KMS-11 (cell line): ENCODE results near the gene ROR1.

Source experiments
- H2AFZ ChIP-seq: fragments of 200-600 bp; sonication (generic); 2 replicates; pipeline ENCODE4 v1.6.1; 2016; ENCODE audit warnings: antibody characterized with exemption, mixed run types, low read depth
- H3K27ac ChIP-seq: fragments of 200-600 bp; sonication (generic); 2 replicates; pipeline ENCODE4 v1.6.1; 2016; ENCODE audit warnings: mild to moderate bottlenecking, mixed run types
- H3K27me3 ChIP-seq: fragments of 200-600 bp; sonication (generic); 2 replicates; pipeline ENCODE4 v1.6.1; 2017; ENCODE audit warnings: mild to moderate bottlenecking, low read depth, mixed run types, moderate library complexity; ENCODE audit not compliant: insufficient read depth
- H3K36me3 ChIP-seq: fragments of 200-600 bp; sonication (generic); 2 replicates; pipeline ENCODE4 v1.6.1; 2017; ENCODE audit warnings: mild to moderate bottlenecking, mixed run types; ENCODE audit not compliant: insufficient read depth
- H3K4me1 ChIP-seq: fragments of 200-600 bp; sonication (generic); 2 replicates; pipeline ENCODE4 v1.6.1; 2016; ENCODE audit warnings: mild to moderate bottlenecking, low read depth, mixed run types; ENCODE audit not compliant: poor library complexity, severe bottlenecking
- H3K4me2 ChIP-seq: fragments of 200-600 bp; sonication (generic); 2 replicates; pipeline ENCODE4 v1.7.0; 2016; ENCODE audit warnings: mild to moderate bottlenecking, mixed run types
- H3K4me3 ChIP-seq: fragments of 200-600 bp; sonication (generic); IDR thresholded peaks from 2 replicates; pipeline ENCODE4 v1.6.1; 2017; ENCODE audit warnings: low read depth, low read length, mixed read lengths; ENCODE audit not compliant: insufficient read depth
- H3K79me2 ChIP-seq: fragments of 200-600 bp; sonication (generic); 2 replicates; pipeline ENCODE4 v1.6.1; 2016; ENCODE audit warnings: low read depth, mixed run types; ENCODE audit not compliant: insufficient read depth
- H3K9ac ChIP-seq: fragments of 200-600 bp; sonication (generic); 2 replicates; pipeline ENCODE4 v1.6.1; 2016; ENCODE audit warnings: mild to moderate bottlenecking, mixed run types
- H4K20me1 ChIP-seq: fragments of 200-600 bp; sonication (generic); 2 replicates; pipeline ENCODE4 v1.6.1; 2016; ENCODE audit warnings: mild to moderate bottlenecking, mixed run types; ENCODE audit not compliant: insufficient read depth
- TF ChIP-seq, protein P1 (sequence below): fragments of 200-600 bp; sonication (generic); conservative IDR thresholded peaks from 2 replicates; pipeline ENCODE4 v1.6.1; 2017; ENCODE audit warnings: low read depth, mild to moderate bottlenecking, antibody characterized with exemption, low read length, moderate library complexity, mixed read lengths

ROR1 gene

DNA sequence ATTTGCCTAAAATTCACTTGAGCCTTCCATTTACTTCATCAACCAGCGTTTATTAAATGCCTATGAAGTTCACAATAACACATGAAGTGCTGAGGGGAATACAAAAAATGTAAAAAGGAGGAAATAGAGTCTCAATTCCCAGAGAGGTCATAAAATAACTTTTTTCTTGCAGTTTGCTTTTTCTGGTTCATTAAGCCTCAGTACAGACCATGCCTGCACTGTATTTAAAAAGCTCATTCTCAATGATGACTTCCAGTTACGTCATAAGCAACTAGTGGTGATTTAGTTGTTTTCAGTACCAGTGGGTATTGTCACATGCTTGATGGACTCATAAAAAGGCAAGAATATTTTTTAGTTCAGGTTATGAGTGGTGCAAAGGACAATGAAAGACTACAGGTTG is 269.5 kb downstream of the ROR1 start:
- Histone ChIP-seq H3K9ac (no peak overlapping the region), H3K4me2 (no peak overlapping the region), H3K4me3 (no peak overlapping the region), H4K20me1 (no peaks in the 10 kb centered on the region), H3K79me2 (no peaks in the 10 kb centered on the region), H3K27me3 (no peaks in the 10 kb centered on the region), H3K4me1 (peaks cover 65% of the 10 kb centered on the region), H3K36me3 (no peaks in the 10 kb centered on the region), H2AFZ (no peak overlapping the region), H3K27ac (no peak overlapping the region)
- TF ChIP-seq, protein P1, sequence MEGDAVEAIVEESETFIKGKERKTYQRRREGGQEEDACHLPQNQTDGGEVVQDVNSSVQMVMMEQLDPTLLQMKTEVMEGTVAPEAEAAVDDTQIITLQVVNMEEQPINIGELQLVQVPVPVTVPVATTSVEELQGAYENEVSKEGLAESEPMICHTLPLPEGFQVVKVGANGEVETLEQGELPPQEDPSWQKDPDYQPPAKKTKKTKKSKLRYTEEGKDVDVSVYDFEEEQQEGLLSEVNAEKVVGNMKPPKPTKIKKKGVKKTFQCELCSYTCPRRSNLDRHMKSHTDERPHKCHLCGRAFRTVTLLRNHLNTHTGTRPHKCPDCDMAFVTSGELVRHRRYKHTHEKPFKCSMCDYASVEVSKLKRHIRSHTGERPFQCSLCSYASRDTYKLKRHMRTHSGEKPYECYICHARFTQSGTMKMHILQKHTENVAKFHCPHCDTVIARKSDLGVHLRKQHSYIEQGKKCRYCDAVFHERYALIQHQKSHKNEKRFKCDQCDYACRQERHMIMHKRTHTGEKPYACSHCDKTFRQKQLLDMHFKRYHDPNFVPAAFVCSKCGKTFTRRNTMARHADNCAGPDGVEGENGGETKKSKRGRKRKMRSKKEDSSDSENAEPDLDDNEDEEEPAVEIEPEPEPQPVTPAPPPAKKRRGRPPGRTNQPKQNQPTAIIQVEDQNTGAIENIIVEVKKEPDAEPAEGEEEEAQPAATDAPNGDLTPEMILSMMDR = no peak

DNA sequence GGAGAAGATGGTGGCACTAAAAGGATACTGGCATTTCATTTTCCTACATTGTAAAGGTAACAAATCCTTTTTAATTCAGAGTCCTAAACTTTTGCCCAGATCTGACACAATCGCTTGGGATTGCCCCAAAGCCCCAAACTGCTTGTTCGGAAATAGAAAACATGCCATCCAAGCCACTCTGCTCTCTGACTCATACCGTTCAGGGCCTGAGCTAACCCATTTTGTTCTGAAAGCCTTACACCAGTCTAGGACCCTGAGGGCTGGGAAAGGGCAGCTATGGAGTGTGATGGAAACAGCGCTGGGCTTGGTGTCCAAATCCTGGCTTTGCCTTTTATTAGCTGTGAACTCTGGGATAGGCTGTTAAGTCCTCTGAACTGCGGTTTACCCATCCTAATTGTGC is 270.2 kb downstream of the ROR1 start:
- H4K20me1 ChIP-seq = no peaks in the 10 kb centered on the region
- H3K27ac ChIP-seq = no peak overlapping the region
- H3K4me2 ChIP-seq = no peak overlapping the region
- TF ChIP-seq, protein P1 = no peak
- H3K36me3 ChIP-seq = no peaks in the 10 kb centered on the region
- no peak overlapping the region for H2AFZ ChIP-seq
- H3K4me3 ChIP-seq = no peak overlapping the region
- no peaks in the 10 kb centered on the region for H3K27me3 ChIP-seq
- H3K79me2 ChIP-seq = no peaks in the 10 kb centered on the region
- peaks cover 59% of the 10 kb centered on the region for H3K4me1 ChIP-seq
- no peak overlapping the region for H3K9ac ChIP-seq

GRCh38 chr1:64046243-64046642 is 272.4 kb downstream of the ROR1 start:
- TF ChIP-seq, protein P1 = no peak
- H3K4me3 ChIP-seq = no peak overlapping the region
- H2AFZ ChIP-seq = no peak overlapping the region
- no peaks in the 10 kb centered on the region for H4K20me1 ChIP-seq
- no peak overlapping the region for H3K4me2 ChIP-seq
- H3K4me1 ChIP-seq = peaks cover 60% of the 10 kb centered on the region
- no peaks in the 10 kb centered on the region for H3K79me2 ChIP-seq
- H3K9ac ChIP-seq = no peak overlapping the region
- no peak overlapping the region for H3K27ac ChIP-seq
- no peaks in the 10 kb centered on the region for H3K27me3 ChIP-seq
- no peaks in the 10 kb centered on the region for H3K36me3 ChIP-seq

GRCh38 chr1:64046891-64047290 is 273.1 kb downstream of the ROR1 start:
- H3K4me1 ChIP-seq = peaks cover 59% of the 10 kb centered on the region
- TF ChIP-seq, protein P1 = no peak
- H4K20me1 ChIP-seq = no peaks in the 10 kb centered on the region

More at GRCh38 chr1:64046891-64047290, 273.1 kb downstream of the ROR1 start:
- H3K4me3 ChIP-seq = no peak overlapping the region
- no peak overlapping the region for H3K27ac ChIP-seq
- no peak overlapping the region for H2AFZ ChIP-seq
- H3K4me2 ChIP-seq = no peak overlapping the region
- H3K79me2 ChIP-seq = no peaks in the 10 kb centered on the region
- H3K27me3 ChIP-seq = no peaks in the 10 kb centered on the region
- H3K9ac ChIP-seq = no peak overlapping the region
- H3K36me3 ChIP-seq = no peaks in the 10 kb centered on the region
